CD4-positive, alpha-beta T cell treated with Interleukin-21 for 1 hour (primary cell): Measurements from ENCODE around the gene GLIS1.

Experiments
- DNase-seq: peaks from one replicate; pipeline ENCODE4 v3.0.0-alpha.2; 2020

GLIS1 gene

DNA sequence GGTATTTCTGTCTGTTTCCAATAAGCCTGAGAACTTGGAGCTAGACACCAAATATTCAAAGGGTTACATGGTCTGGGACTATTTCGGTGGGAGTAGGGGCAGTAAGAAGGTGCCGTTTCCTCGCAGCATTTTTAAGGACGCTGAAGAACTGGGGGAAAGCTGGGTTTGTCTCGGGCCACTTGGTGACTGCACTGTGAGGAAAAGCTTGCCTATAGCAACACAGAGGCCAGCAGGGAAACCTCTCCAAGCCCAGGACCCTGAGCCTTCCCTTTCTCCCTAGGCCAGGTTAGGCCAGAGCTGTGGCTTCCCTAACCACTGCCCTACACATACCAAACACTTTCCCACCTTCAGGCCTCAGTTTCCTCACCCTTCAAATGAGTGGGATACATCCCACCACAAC is 3.3 kb downstream of the GLIS1 start:
- DNase-seq, result no peak

DNA sequence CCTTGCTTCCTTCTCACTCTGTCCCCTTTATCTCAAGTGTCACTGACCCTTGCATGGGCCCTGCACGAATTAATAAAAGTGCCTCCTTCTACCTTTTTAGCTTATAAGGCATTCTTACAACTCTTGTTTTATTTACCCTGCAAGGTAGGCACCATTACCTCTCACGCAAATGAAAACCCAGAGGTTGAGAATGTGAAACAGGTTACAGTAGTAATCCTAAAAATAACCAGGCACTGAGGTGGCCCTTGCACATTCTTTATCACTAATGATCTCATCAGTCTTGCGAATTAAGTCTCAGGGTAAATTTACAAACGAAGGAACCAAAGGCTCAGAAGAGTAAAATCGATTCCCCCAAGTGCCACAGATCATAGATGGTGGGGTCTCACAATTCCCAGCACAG is 3.7 kb downstream of the GLIS1 start:
- DNase-seq, result no peak

DNA sequence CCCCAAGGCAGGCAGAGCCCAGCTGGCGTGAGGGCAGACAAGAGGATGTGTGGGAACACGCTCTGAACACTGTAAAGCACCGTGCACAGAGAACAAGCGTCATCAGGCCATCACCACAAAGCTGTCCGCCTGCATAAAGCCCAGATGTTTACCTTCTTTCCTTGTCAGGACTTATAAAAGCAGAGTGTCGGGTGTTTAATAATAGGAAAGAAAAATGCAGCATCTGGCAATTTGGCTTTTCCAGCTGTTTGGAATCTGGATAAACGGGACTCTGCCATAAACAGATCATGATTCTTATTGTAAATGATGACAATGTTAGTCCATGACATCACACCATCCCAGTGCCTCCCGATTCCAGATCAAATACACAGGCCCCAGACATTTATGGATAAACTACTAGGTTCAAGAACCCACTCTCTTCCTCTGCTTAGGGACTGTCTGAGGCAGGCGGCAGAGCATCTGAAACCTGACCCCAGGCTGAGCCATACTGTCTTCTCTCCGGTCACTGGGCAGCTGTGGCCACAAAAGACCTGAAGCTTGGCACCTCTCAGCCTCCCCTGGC is 4.2 kb downstream of the GLIS1 start:
- no peak for DNase-seq

DNA sequence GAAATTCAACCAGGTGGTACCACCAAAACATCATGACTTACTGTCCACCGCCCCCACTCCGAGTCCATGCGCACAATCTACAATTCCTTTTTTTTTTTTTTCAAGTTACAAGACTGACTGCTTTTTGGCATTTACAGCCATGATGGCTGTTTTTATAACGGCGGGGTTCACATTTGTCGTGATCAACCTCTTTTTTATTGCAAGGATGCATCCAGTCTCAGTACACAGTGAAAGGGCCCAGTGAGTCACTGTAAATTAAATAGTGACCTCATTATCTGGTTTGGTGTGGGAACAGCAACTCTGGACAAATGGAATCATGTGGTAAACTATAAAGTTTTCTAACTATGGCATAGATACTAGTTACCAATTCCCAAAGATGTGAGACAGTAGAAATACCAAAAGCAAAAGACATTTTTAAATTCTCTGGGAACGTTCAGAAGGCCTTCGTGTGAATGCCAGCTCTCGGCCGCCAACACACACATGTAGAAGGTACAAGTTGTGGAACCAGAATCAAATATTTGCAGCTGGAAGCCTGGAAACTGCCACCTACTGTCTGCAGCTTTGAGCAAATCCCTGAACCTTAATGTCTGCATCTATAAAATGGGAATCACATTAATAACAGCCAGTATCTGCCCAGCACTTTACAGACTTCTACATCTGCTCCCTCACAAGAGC is 4.9 kb downstream of the GLIS1 start:
- no peak for DNase-seq

DNA sequence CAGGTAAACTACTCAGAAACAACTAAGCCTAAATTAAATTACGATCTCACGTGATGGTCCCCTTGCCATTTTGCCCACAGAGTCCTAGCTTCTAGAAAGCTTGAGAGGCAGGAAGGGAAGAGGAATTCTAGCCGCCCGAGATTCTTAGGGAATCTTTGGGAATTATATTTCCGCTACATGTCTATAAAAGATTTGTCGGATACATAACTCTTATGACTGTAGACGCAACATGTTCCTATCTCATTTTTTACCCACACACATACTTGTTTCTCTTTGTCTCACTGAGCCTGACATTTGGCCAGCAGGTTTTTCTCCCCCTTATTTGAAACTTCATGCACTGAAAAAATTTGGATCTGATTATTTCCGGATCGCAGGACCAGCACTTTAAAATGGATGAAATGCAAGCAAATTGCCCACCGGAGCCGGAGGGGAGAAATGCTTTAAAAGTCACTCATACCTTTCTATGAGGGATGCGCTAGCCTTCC is 5.5 kb downstream of the GLIS1 start:
- DNase-seq, result no peak

DNA sequence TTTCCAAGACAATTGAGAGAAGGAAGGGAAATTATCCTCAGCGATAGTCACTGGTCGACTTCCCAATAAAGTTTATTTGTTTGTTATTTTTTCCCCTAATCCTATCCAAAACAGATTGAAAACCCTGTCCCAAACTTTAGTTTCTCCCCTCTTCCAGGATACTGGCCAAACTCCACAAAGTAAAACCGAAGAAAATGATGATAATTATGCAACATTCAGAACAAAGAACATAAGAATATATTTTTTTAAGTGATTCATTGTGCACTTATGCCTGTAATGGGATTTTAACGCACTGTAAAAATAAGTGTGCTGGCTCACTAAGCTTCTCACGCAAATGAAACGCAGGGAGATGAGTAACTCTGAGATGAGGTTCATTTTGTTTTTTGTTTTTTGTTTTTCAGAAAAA is 6.0 kb downstream of the GLIS1 start:
- no peak for DNase-seq

DNA sequence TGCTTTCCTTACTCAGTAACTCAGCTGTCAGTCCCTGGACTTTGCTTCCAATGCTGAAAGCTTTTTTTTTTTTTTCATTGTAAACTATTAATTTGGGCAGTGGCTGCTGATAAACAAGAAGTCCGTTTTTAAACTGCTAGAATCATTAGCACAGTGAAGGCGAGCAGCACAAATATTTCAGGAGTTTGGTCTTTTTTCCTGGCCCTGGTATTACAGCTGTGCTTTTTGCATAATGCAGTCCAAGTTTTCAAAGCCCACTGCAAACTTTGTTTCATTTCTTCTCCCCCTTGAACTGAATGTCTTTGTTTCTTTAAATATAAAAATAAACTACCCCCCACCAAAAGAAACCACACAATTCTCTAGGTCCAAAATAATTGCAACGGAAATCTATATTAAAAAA is 6.6 kb downstream of the GLIS1 start:
- DNase-seq, result no peak

DNA sequence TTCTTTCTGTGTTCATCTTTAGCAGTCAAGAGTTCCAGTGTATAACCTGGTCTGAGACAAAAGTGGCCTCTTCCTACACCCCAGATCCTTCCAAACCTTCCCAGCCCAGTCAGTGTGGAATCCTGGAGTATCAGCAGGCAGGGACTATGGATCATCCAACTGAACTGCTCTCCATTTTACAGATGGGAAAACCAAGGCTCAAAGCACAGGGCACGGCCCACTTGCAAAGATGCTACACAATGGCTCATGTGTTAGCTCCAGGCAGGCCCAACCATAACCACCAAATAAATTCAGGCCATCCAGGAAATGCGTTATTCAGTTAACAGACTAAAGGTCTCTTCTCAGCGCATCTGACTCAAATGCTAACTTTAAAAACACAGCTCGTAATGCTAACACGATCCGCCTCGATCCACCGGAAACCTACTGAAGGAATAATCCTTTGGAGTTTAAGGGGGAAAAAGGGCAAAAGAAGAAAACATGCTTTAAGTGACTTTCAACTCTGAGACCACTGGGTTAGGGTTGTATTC is 7.1 kb downstream of the GLIS1 start:
- no peak for DNase-seq

DNA sequence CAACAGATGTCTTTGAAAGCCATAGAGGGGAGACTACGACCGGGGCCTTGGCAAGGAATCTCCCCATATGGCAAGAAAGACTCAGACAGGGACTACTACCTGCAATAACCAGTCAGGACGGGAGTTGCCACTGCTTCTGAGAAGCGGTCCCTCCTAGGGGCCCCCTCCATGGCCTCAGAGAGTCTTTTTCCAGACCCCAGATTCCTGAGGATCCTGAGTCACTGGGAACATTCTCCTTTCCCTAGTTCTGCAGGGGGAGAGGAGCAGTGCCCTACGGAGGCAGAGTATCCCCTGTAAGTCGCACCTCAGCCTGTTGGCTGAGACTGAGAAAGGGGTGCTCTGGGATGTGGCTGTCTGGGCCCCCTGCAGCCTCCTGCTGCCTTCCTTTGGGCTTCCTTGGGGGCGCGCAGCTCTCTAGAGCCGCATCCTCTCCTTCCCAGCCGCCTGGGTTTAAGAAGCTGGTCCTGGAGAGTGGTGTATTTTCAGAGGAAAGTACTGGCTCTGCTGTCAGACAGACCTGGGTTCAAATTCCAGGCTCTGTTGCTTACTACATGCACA is 7.8 kb downstream of the GLIS1 start:
- no peak for DNase-seq

DNA sequence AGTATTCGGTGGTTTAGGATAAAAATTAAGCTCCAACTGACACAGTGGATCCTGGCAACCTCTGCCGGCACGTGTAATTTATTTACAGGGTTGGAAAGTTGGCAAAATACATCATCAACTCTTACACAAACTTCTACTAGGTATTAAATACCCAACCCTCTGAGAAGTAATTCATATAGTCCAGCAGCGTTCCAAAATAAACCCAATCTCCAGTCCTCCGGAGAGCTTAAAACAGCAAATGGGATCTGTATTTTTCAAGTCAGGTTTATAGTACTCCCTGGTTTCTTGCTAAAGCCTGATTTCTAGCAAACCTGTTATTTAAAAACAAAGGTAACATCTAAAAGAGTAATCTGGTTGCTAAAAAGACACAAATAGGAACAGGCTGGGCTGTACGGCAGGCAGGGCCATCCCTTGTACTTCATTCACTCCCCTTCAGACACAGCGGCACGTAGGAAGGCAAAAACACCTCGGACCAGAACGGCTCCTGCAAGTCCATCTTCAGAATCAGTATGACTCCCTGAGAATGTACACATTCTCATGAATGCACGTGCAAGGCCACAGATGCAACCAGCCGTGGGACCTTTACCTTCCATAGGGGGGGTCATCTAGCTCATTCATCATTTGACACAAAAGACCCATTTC is 8.6 kb downstream of the GLIS1 start:
- no peak for DNase-seq

DNA sequence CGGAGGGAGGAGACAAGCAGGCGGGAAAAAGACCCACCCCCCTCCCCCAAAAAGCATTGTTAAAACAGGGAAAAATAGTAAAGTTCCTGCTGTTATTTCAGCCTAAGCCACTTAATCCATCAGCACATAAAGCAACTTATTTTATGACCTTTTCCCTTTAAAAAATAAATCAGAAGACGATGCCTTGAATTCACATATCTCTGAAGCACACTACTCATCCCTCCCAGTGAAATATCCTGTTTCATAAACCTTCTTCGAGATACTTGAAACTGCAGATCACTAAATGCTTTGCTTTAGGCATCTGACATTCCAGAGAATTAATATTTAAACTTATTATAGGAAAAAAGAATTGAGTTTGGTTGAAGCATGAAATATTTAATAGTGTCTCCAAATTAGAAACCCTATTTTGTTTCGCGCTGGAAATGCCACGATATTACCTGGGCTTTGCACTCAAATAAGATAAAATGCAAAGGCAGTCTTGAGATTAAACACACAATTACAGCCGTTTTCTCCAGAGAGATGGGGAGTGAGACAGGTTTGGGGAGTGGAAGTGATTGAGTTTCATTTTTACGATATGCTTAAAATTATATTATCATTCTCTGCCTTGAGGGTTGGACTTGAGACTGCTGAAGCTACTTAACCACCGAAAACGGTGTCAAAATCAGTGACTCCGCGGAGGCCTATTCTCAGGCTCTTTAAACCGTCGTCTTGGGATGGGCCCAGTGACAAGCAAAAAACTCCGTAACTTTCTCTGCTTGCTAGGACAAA is 9.3 kb downstream of the GLIS1 start:
- DNase-seq, result no peak

DNA sequence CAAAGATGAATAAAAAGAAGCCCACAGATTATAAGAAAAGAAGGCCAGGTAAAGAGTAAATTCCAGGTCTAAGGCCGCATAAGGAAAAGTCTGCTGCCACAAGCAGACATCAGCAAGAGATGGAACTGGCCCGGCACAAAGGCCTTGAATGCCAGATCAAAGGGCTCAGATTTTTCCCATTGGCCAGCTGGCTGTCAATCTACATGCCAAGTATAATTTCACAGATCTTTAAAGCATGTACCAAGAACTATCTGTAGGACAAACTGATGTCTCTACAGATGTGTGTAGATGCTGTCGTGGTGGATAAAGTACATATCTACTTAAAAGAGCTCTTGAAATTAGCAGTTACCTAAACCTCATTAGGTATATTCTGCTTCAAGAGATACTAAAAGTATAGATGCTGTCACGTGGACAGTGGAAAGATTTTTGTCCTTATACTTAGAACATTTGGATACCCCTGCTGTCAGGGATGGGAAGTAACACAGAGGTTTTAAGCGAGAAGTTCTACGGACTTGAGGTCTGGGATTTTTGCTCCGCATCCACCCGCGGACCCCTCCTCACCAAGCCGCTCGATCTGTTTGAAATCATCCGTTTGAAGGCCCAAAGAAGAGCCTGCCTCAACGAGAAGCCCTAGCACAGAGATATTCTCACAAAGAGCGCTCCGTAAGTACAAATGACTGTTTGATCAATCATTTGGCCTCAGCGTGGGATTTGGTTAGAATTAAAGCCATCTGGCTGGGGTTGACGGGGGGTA is 10.1 kb downstream of the GLIS1 start:
- DNase-seq, result no peak

DNA sequence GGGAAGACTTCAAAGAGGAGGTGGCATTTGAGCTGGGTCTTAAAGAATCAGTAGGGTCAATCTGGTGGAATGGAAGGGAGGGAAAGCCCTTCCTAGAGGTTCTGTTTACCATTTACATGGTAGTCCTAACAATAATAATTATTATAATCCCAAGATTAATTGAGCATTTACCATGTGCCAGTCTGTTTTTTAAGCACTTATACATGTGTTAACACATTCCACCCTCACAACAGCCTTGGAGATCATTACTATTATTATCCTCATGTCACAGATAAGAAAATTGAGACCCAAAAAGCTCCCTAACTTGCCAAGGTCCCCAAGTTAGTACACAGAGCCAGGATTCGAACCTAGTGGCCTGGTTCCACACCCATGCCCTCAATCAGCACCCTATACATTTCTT is 10.8 kb downstream of the GLIS1 start:
- no peak for DNase-seq

DNA sequence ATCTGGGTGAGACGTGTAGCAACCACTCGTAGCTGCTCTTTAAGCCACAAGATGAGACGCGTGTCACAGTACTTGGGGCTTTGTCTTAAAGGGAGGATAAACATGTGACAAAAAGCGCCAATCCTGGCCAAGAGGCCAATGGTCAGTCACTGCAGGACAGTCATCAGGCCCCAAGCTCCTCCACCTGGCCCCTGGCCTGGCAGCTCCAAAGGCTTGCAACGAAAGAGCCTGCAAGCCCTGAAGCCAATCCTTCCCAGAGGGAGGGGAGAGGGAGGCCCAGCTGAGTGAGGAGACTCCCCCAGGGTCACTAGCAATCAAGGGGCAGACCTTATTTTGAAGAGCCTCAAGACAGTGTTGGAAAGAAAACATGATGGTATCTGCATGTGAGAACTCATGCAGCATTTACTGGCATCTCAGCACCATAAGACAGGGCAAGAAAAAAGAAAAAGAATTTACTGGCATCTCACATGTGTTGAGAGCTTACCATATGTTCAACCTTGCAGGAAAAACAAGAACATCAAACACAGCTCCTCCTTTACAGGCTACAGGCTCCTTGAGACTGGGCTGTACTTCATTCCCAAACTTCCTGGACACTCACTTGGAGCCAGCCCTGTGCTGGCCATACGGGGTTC is 11.4 kb downstream of the GLIS1 start:
- no peak for DNase-seq

DNA sequence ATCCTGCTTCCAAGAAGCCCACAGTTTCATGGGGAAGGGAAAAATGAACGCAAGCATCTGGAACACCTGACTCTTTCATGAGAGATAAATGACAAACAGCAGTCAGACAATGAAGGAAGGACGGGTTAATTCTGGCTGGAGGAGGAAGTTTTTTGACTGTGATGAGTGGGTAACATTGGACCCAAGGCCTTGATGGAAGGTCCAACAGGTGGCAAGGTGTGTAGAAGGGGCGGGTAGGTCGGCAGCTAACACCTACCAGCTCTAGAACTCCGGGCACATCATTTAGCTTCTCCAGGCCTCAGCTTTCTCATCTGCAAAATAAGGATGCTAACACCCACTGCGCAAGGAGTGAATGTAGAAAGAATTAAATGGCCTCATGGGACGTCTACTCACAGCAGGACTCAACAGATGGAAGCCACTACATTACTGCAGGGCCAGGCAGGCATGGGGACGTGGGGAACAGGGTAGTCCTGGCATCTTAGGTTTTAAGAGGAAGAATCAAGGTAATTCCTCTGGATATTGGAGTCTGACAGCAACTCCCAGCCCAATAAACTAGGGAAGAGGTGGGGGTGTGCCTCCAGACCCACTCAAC is 12.9 kb downstream of the GLIS1 start:
- DNase-seq, result no peak

DNA sequence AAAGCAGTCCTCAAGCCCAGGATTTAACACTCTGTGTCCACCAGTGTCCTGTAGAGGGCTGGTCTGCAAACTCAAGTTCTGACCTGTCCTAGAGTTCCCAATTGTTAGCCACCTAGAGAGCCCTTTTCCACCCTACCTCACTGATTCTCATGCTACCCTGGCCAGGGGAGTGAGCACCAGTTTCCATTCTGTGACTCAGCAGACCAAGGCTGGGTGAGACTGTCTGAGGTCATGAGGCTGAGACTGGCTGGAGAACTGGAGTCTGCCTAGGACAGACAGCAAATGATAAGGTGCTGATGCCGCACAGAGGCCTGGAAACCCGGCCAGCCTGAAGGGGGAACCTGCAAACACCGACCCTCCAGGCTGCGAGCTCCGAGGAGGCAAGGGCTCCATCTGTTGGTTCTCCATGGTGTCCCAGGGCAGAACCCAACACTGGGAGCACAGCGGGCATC is 13.7 kb downstream of the GLIS1 start:
- DNase-seq, result no peak

DNA sequence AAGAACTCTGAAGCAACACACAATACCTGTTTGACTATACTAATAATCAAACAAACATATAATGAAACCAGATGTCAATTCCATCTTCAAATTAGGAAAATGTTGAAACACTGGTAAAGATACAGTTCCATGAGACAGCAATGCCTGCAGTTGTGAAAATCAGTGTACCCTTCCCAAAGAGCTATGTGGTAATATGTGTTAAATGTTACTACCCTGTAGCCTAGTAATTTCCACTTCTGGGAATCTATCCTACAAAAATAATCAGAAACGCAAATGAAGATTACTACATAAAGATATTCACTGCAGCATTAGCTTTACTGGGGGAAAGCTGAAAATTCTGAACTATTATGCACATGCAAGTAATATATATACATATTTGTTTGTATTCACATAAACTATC is 16.9 kb downstream of the GLIS1 start:
- DNase-seq, result no peak

DNA sequence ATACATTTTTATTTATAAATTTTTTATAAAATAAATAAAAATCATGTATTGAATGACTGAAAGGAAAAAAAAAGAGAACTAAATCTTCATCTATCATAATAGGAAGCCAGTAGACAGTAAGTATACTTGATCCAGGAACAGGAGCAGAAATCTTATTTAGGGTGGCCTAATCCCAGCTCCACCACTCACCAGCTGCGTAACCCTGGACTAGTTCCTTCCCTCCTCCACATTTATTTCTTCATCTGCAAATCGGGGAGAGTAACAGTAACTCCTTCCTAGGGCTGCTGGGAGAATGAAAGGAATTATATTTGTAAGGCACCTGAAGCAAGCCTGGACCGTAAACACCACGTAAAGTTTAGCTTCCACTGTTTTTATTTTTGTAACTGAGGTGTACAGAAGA is 17.9 kb downstream of the GLIS1 start:
- no peak for DNase-seq

DNA sequence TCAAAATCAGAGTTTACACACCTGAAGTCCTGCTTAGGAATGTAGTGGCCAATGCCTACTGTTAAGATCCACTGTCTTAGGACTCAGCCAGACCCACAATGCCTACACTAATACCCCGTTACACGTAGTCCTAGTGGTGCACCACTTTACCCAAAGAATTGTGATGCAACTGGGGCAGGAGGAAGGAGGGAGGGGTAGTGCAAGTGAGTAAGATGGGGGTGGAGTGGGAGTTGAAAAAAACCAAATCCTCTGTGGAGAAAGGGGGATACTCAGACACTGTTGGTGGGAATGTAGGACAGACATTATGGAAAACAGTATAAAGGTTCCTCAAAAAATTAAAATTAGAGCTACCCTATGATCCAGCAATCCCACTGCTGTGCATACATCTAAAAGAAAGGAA is 19.5 kb downstream of the GLIS1 start:
- DNase-seq, result no peak

DNA sequence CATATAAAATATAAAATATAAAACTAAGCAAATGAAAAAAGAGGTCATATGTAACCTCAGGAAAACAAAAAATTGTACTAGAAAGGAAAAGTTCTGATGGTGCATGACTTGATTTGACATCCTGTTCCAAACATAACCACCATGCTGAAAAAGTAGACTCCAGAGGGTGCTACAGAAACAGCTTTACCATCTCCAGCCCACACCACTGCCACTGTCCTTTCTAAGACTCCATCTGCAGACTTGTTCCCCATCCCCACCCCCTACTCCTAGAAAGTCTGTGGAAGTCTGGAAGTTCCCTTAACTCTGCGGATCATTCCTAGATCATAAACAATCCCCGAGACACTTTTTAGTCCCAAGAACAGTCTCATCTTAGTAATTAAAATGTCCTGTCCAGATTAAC is 20.5 kb downstream of the GLIS1 start:
- no peak for DNase-seq

DNA sequence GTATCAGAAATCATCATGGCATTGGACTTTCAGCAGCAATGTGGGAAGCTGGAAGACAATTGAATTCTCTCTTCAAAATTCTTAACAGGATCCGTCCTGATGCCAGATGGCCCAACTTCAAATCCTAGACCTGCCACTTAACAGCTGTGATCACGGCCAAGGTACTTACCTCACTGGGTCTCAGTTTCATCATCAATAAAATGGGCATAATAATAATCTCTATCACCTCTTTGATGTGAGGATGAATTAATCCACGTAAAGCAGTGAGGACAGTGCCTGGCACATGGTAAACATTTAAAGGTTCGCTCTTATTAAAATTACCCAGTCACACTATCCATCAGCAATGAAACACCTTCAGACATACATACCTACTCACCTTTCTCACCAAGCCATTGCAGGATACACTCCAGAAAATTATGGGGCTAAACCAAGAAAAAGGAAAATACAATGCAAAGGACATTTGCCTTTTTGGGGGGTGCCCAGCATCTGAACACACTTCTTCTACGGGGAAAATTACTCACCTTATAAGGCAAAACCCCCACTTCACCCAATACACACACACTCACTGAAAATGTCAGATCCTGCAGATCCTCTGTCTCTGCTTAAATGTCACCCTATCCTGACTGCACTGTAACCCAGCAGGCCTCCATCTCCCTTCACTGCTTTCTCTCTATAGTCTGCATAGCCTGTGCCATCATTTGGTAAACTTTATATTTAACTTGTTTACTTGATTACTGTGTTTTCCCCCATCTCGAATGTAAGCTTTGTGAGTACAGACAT is 21.7 kb downstream of the GLIS1 start:
- no peak for DNase-seq
